BJ (cell line): Measurements from ENCODE around the gene ARVCF. TPM values are rescaled to one million over a fixed set of nuclear protein-coding genes. Genes with fewer than 3 reads are reported as not detected.

Experiments used
- CTCF ChIA-PET: fragments of 350-600 bp; formaldehyde crosslinking; extraction: SDS; loops from one replicate; lab custom pipeline; 2021; ENCODE audit warnings: antibody characterized with exemption, inconsistent platforms; lab: Yijun Ruan, JAX
- POLR2A ChIA-PET: fragments of 300-600 bp; sonication (Branson Sonifier 250); formaldehyde crosslinking; extraction: SDS; loops from one replicate; lab custom pipeline; 2021; ENCODE audit warnings: antibody characterized with exemption; lab: Charles Lee
- DNase-seq: peaks from one replicate; pipeline ENCODE4 v3.0.0-alpha.2; 2011; ENCODE audit warnings: low read depth
- H3K27me3 ChIP-seq: 2 replicates; pipeline ENCODE4 v1.6.0; 2011; ENCODE audit warnings: low read length; ENCODE audit not compliant: control insufficient read depth, insufficient read depth
- H3K36me3 ChIP-seq: 2 replicates; pipeline ENCODE4 v1.5.1; 2011; ENCODE audit warnings: low read length; ENCODE audit not compliant: control insufficient read depth, insufficient read depth
- H3K4me3 ChIP-seq: 2 replicates; pipeline ENCODE4 v1.5.1; 2011; ENCODE audit warnings: low read depth, mild to moderate bottlenecking, control low read depth, low read length
- CTCF ChIP-seq: IDR thresholded peaks from 2 replicates; pipeline ENCODE4 v1.5.1; 2011; ENCODE audit warnings: low read depth, mild to moderate bottlenecking, control low read depth, inconsistent platforms, low read length, moderate library complexity; ENCODE audit not compliant: insufficient read depth
- polyA plus RNA-seq: library from polyadenylated mRNA; depleted of rRNA; stranded (reverse); fragments of >200 nt; gene quantifications from 2 replicates; pipeline ENCODE4 v1.2.3, GENCODE V29; 2011

The ARVCF gene
- polyA plus RNA-seq, 1 experiment, result 3.8 TPM

GRCh38 chr22:20040327-20041200, 23.9 kb upstream of the ARVCF start:
- ChIA-PET CTCF (no interaction called here), POLR2A (no interaction called here)
- no peak for DNase-seq

GRCh38 chr22:20039683-20040325, 23.2 kb upstream of the ARVCF start:
- ChIA-PET CTCF (interaction anchor here (0.7 kb wide), 1 partner anchor 17 kb away, joined by 4 read pairs; no protein-coding TSS in a partner anchor), POLR2A (no interaction called here)
- Histone ChIP-seq H3K27me3 (no peaks in the 10 kb centered on the region), H3K4me3 (no peak overlapping the region), H3K36me3 (peaks cover 19% of the 10 kb centered on the region)
- no peak for DNase-seq
- TF ChIP-seq CTCF, result no peak

More at GRCh38 chr22:20040327-20041200, 23.9 kb upstream of the ARVCF start:
- peaks cover 19% of the 10 kb centered on the region for H3K36me3 ChIP-seq
- no peaks in the 10 kb centered on the region for H3K27me3 ChIP-seq
- no peak overlapping the region for H3K4me3 ChIP-seq
- TF ChIP-seq CTCF, result no peak

GRCh38 chr22:20038574-20038973, 22.0 kb upstream of the ARVCF start:
- no peak overlapping the region for H3K4me3 ChIP-seq
- TF ChIP-seq CTCF, result no peak
- H3K27me3 ChIP-seq, result no peaks in the 10 kb centered on the region
- POLR2A ChIA-PET, result no interaction called here
- peaks cover 15% of the 10 kb centered on the region for H3K36me3 ChIP-seq
- no peak for DNase-seq
- CTCF ChIA-PET, result no interaction called here

GRCh38 chr22:20037419-20037818, 20.8 kb upstream of the ARVCF start:
- ChIA-PET POLR2A (no interaction called here), CTCF (no interaction called here)
- Histone ChIP-seq H3K36me3 (peaks cover 15% of the 10 kb centered on the region), H3K27me3 (no peaks in the 10 kb centered on the region), H3K4me3 (no peak overlapping the region)
- no peak for DNase-seq
- TF ChIP-seq CTCF, result no peak
